HEK293 (cell line): Measurements from ENCODE around the gene LACTBL1.

Experiments used
- CTCF ChIA-PET: fragments of 350-600 bp; formaldehyde crosslinking; extraction: SDS; loops from one replicate; lab custom pipeline; 2021; ENCODE audit warnings: antibody characterized with exemption; lab: Yijun Ruan, JAX
- POLR2A ChIA-PET: fragments of 300-600 bp; formaldehyde crosslinking; extraction: SDS; loops from one replicate; lab custom pipeline; 2020; ENCODE audit warnings: antibody characterized with exemption, inconsistent platforms; lab: Yijun Ruan, JAX
- H3K27ac ChIP-seq: fragments of 200-500 bp; sonication (Bioruptor generic); 2 replicates; pipeline ENCODE4 v1.5.1; 2014; ENCODE audit warnings: low read depth, low read length, control low read depth, inconsistent platforms; ENCODE audit errors: extremely low read depth
- H3K36me3 ChIP-seq, 2 experiments: fragments of 200-500 bp in 1 of 2; sonication (Bioruptor generic) in 1 of 2; 1 replicate in 1 of 2; 2 replicates in 1 of 2; pipeline ENCODE4 v1.5.1; 2014 to 2017; ENCODE audit warnings: inconsistent platforms in 2 of 2, low read length in 2 of 2; ENCODE audit not compliant: control insufficient read depth in 2 of 2, insufficient read depth in 1 of 2
- H3K4me1 ChIP-seq: fragments of 200-500 bp; sonication (Bioruptor generic); 2 replicates; pipeline ENCODE4 v1.5.1; 2014; ENCODE audit warnings: mild to moderate bottlenecking, low read length, inconsistent platforms; ENCODE audit not compliant: control insufficient read depth, insufficient read depth
- H3K4me3 ChIP-seq: 2 replicates; pipeline ENCODE4 v1.5.1; 2011; ENCODE audit warnings: low read depth, mild to moderate bottlenecking, control low read depth, low read length, moderate library complexity
- H3K9me3 ChIP-seq: fragments of 200-500 bp; sonication (Bioruptor generic); 2 replicates; pipeline ENCODE4 v1.5.1; 2014; ENCODE audit warnings: low read depth, low read length, inconsistent platforms; ENCODE audit not compliant: control insufficient read depth, insufficient read depth
- ATF2 ChIP-seq: fragments of 450-650 bp; formaldehyde crosslinking; IDR thresholded peaks from 2 replicates; pipeline ENCODE4 v1.5.1; 2016; ENCODE audit warnings: missing biosample characterization, missing genetic modification characterization, low read depth
- EGR2 ChIP-seq: fragments of 450-650 bp; formaldehyde crosslinking; IDR thresholded peaks from 2 replicates; pipeline ENCODE4 v1.5.1; 2016; ENCODE audit warnings: low read depth, missing biosample characterization, missing genetic modification characterization
- FEZF1 ChIP-seq: fragments of 450-650 bp; formaldehyde crosslinking; IDR thresholded peaks from 2 replicates; pipeline ENCODE4 v1.5.1; 2016; ENCODE audit warnings: missing biosample characterization, missing genetic modification characterization
- MEIS1 ChIP-seq: sonication (generic); formaldehyde crosslinking; IDR thresholded peaks from 2 replicates; pipeline ENCODE4 v1.8.1; 2022; ENCODE audit warnings: missing genetic modification reagents, mild to moderate bottlenecking, borderline replicate concordance
- MZF1 ChIP-seq: fragments of 450-650 bp; formaldehyde crosslinking; IDR thresholded peaks from 2 replicates; pipeline ENCODE4 v1.5.1; 2017; ENCODE audit warnings: missing biosample characterization, missing genetic modification characterization, borderline replicate concordance
- SETDB1 ChIP-seq: IDR thresholded peaks from one replicate; pipeline ENCODE4 v1.6.1; 2017; ENCODE audit warnings: mild to moderate bottlenecking, low read length, moderate library complexity, mixed read lengths; ENCODE audit not compliant: insufficient read length
- SP7 ChIP-seq: fragments of 450-650 bp; formaldehyde crosslinking; IDR thresholded peaks from 2 replicates; pipeline ENCODE4 v1.5.1; 2016; ENCODE audit warnings: missing biosample characterization, missing genetic modification characterization
- YY1 ChIP-seq: fragments of 450-650 bp; formaldehyde crosslinking; IDR thresholded peaks from 2 replicates; pipeline ENCODE4 v1.5.1; 2018; ENCODE audit warnings: missing biosample characterization, missing genetic modification characterization
- YY2 ChIP-seq: fragments of 450-650 bp; formaldehyde crosslinking; IDR thresholded peaks from 2 replicates; pipeline ENCODE4 v1.5.1; 2016; ENCODE audit warnings: missing biosample characterization, missing genetic modification characterization
- ZBTB1 ChIP-seq: fragments of 450-650 bp; formaldehyde crosslinking; IDR thresholded peaks from 2 replicates; pipeline ENCODE4 v1.5.1; 2016; ENCODE audit warnings: missing biosample characterization, missing genetic modification characterization
- ZFHX2 ChIP-seq: fragments of 450-650 bp; formaldehyde crosslinking; conservative IDR thresholded peaks from 2 replicates; pipeline ENCODE4 v1.5.1; 2016; ENCODE audit warnings: missing biosample characterization, missing genetic modification characterization
- ZNF211 ChIP-seq: fragments of 450-650 bp; formaldehyde crosslinking; IDR thresholded peaks from 2 replicates; pipeline ENCODE4 v1.5.1; 2016; ENCODE audit warnings: low read depth, missing biosample characterization, missing genetic modification characterization
- ZNF23 ChIP-seq: fragments of 450-650 bp; formaldehyde crosslinking; IDR thresholded peaks from 2 replicates; pipeline ENCODE4 v1.5.1; 2016; ENCODE audit warnings: missing biosample characterization, missing genetic modification characterization, borderline replicate concordance
- ZNF280D ChIP-seq: fragments of 450-650 bp; formaldehyde crosslinking; IDR thresholded peaks from 2 replicates; pipeline ENCODE4 v1.5.1; 2016; ENCODE audit warnings: missing biosample characterization, missing genetic modification characterization
- ZNF48 ChIP-seq: fragments of 450-650 bp; formaldehyde crosslinking; IDR thresholded peaks from 2 replicates; pipeline ENCODE4 v1.5.1; 2016; ENCODE audit warnings: missing biosample characterization, missing genetic modification characterization
- ZNF488 ChIP-seq: fragments of 450-650 bp; formaldehyde crosslinking; IDR thresholded peaks from 2 replicates; pipeline ENCODE4 v1.5.1; 2016; ENCODE audit warnings: missing biosample characterization, missing genetic modification characterization
- ZNF501 ChIP-seq: fragments of 450-650 bp; formaldehyde crosslinking; IDR thresholded peaks from 2 replicates; pipeline ENCODE4 v1.5.1; 2016; ENCODE audit warnings: missing biosample characterization, missing genetic modification characterization
- ZNF660 ChIP-seq: fragments of 450-650 bp; IDR thresholded peaks from 2 replicates; pipeline ENCODE4 v1.5.1; 2018; ENCODE audit warnings: missing biosample characterization, mild to moderate bottlenecking, missing genetic modification characterization
- ZNF670 ChIP-seq: fragments of 450-650 bp; formaldehyde crosslinking; IDR thresholded peaks from 2 replicates; pipeline ENCODE4 v1.5.1; 2016; ENCODE audit warnings: missing biosample characterization, missing genetic modification characterization, low read depth
- TF ChIP-seq, protein P1 (sequence below): fragments of 450-650 bp; formaldehyde crosslinking; IDR thresholded peaks from 2 replicates; pipeline ENCODE4 v1.5.1; 2016; ENCODE audit warnings: missing biosample characterization, missing genetic modification characterization

Gene LACTBL1

GRCh38 chr1:22914633-22915217 is 57.9 kb downstream of the LACTBL1 start:
- no peaks in the 10 kb centered on the region for H3K4me1 ChIP-seq
- no peaks in the 10 kb centered on the region for H3K9me3 ChIP-seq
- no peak overlapping the region for H3K27ac ChIP-seq
- H3K36me3 ChIP-seq = peaks cover 0 to 15% of the 10 kb centered on the region in 2 experiments; a peak in 2 of 3 replicates
- ChIA-PET POLR2A (no interaction called here), CTCF (no interaction called here)
- H3K4me3 ChIP-seq = no peak overlapping the region
- TF ChIP-seq EGR2 (tag by site-specific recombination) (peak; percentile 74), ZFHX2 (peak; percentile 56), SETDB1 (no peak)
- TF ChIP-seq, all 188 proteins: peak for 2

DNA sequence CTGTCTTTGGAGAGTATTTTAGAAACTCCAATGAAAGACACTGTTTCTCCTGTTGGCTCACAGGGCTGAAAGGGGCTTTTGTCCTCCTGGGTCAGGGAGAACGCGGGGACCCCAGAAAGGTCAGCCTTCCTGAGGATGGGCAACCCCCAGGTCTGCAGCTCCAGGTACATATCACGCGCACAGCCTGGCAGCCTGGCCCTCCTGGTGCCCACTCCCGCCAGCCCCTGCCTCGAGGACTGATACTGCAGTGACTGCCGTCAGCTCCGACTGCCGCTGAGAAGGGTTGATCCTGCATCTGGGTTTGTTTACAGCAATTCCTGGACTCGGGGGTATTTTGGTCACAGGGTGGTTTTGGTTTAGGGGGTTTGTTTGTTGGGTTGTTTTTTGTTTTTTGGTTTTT is 58.5 kb downstream of the LACTBL1 start:
- Histone ChIP-seq H3K36me3 (peaks cover 0 to 15% of the 10 kb centered on the region in 2 experiments; a peak in 2 of 3 replicates), H3K4me1 (no peaks in the 10 kb centered on the region)
- CTCF ChIA-PET = no interaction called here

GRCh38 chr1:22913421-22914141 is 59.1 kb downstream of the LACTBL1 start:
- Histone ChIP-seq H3K27ac (no peak overlapping the region), H3K4me3 (no peak overlapping the region), H3K4me1 (no peaks in the 10 kb centered on the region), H3K9me3 (no peaks in the 10 kb centered on the region), H3K36me3 (peaks cover 0 to 15% of the 10 kb centered on the region in 2 experiments; a peak in 2 of 3 replicates)
- POLR2A ChIA-PET = no interaction called here
- CTCF ChIA-PET = no interaction called here
- TF ChIP-seq ZBTB1 (no peak), EGR2 (tag by site-specific recombination) (no peak), SP7 (tag by site-specific recombination) (no peak), ZNF280D (tag by site-specific recombination) (no peak), ATF2 (no peak), ZNF488 (tag by site-specific recombination) (no peak), ZNF23 (tag by site-specific recombination) (no peak)

More for the DNA sequence above, 58.5 kb downstream of the LACTBL1 start:
- POLR2A ChIA-PET = no interaction called here
- Histone ChIP-seq H3K27ac (no peak overlapping the region), H3K4me3 (no peak overlapping the region)
- TF ChIP-seq ZNF660 (tag by site-specific recombination) (no peak), ZFHX2 (no peak), YY2 (tag by site-specific recombination) (no peak), MZF1 (tag by site-specific recombination) (no peak), ZNF670 (tag by site-specific recombination) (no peak), ZNF280D (tag by site-specific recombination) (no peak), FEZF1 (tag by site-specific recombination) (no peak), YY1 (tag by site-specific recombination) (no peak), ZNF48 (no peak), MEIS1 (CRISPR knock-in tag) (no peak), ZNF211 (no peak), ZNF501 (tag by site-specific recombination) (no peak)
- TF ChIP-seq, protein P1, sequence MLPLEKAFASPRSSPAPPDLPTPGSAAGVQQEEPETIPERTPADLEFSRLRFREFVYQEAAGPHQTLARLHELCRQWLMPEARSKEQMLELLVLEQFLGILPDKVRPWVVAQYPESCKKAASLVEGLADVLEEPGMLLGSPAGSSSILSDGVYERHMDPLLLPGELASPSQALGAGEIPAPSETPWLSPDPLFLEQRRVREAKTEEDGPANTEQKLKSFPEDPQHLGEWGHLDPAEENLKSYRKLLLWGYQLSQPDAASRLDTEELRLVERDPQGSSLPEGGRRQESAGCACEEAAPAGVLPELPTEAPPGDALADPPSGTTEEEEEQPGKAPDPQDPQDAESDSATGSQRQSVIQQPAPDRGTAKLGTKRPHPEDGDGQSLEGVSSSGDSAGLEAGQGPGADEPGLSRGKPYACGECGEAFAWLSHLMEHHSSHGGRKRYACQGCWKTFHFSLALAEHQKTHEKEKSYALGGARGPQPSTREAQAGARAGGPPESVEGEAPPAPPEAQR (tag by site-specific recombination) = no peak
- TF ChIP-seq, all 188 proteins: peak for 0
- H3K9me3 ChIP-seq = no peaks in the 10 kb centered on the region
